HepG2 (cell line): ENCODE measurements around the gene LGALS4. TPM values are rescaled to one million over a fixed set of nuclear protein-coding genes. Genes with fewer than 3 reads are reported as not detected.

Experiments used
- HDAC1 ChIP-seq: sonication (generic); formaldehyde crosslinking; IDR thresholded peaks from 2 replicates; pipeline ENCODE4 v1.5.1; 2020; ENCODE audit warnings: mild to moderate bottlenecking, missing genetic modification reagents
- JUN ChIP-seq: sonication (generic); formaldehyde crosslinking; IDR thresholded peaks from 2 replicates; pipeline ENCODE4 v1.4.0; 2020; ENCODE audit warnings: mild to moderate bottlenecking, missing genetic modification reagents
- KLF15 ChIP-seq: sonication (generic); formaldehyde crosslinking; IDR thresholded peaks from 2 replicates; pipeline ENCODE4 v1.8.1; 2023; ENCODE audit warnings: borderline replicate concordance, mild to moderate bottlenecking, inconsistent platforms, missing genetic modification reagents, mixed read lengths
- KLF16 ChIP-seq, 2 experiments: sonication (generic) in 1 of 2; formaldehyde crosslinking in 1 of 2; IDR thresholded peaks; 2 replicates each; pipeline versions ENCODE4 v1.6.1 to v1.8.0; 2016 to 2023; ENCODE audit warnings: missing genetic modification reagents in 2 of 2, missing compliant biosample characterization in 1 of 2
- KMT2B ChIP-seq: IDR thresholded peaks from 2 replicates; pipeline ENCODE4 v1.6.1; 2016; ENCODE audit warnings: missing genetic modification reagents, missing compliant biosample characterization
- POLR2AphosphoS5 ChIP-seq: IDR thresholded peaks from 2 replicates; pipeline ENCODE4 v1.6.1; 2012; ENCODE audit warnings: low read depth, low read length
- PRPF4 ChIP-seq: fragments of 200-400 bp; formaldehyde crosslinking; IDR thresholded peaks from 2 replicates; pipeline ENCODE4 v1.6.1; 2016; ENCODE audit warnings: low read length, low read depth; ENCODE audit not compliant: poor library complexity, severe bottlenecking
- REPIN1 ChIP-seq: sonication (generic); formaldehyde crosslinking; IDR thresholded peaks from 2 replicates; pipeline ENCODE4 v1.8.0; 2022; ENCODE audit warnings: missing genetic modification reagents, low read depth, mild to moderate bottlenecking, borderline replicate concordance
- SRF ChIP-seq: IDR thresholded peaks from 2 replicates; pipeline ENCODE4 v1.6.1; 2011; ENCODE audit warnings: mild to moderate bottlenecking, low read depth, low read length, moderate library complexity
- SRSF1 ChIP-seq: fragments of 200-400 bp; formaldehyde crosslinking; optimal IDR thresholded peaks from 2 replicates; pipeline ENCODE3; 2017; ENCODE audit warnings: mild to moderate bottlenecking, low read depth, low read length, moderate library complexity
- SSRP1 ChIP-seq: IDR thresholded peaks from 2 replicates; pipeline ENCODE4 v1.6.1; 2016; ENCODE audit warnings: control low read depth
- ZC3H13 ChIP-seq: sonication (generic); formaldehyde crosslinking; IDR thresholded peaks from 2 replicates; pipeline ENCODE4 v1.8.1; 2023; ENCODE audit warnings: mild to moderate bottlenecking, missing genetic modification reagents, moderate library complexity
- ZFX ChIP-seq: sonication (generic); formaldehyde crosslinking; IDR thresholded peaks from 2 replicates; pipeline ENCODE4 v1.4.0; 2020; ENCODE audit warnings: mild to moderate bottlenecking, low read depth, missing genetic modification reagents, moderate library complexity
- ZNF274 ChIP-seq: sonication (generic); formaldehyde crosslinking; IDR thresholded peaks from 2 replicates; pipeline ENCODE4 v1.5.1; 2020; ENCODE audit warnings: mild to moderate bottlenecking, missing genetic modification reagents
- ZNF326 ChIP-seq: sonication (generic); formaldehyde crosslinking; IDR thresholded peaks from 2 replicates; pipeline ENCODE4 v1.4.0; 2020; ENCODE audit warnings: missing genetic modification reagents, borderline replicate concordance
- ZNF335 ChIP-seq: sonication (generic); formaldehyde crosslinking; IDR thresholded peaks from 2 replicates; pipeline ENCODE4 v1.4.0; 2020; ENCODE audit warnings: missing genetic modification reagents
- ZNF670 ChIP-seq: sonication (generic); formaldehyde crosslinking; IDR thresholded peaks from 2 replicates; pipeline ENCODE4 v1.8.0; 2022; ENCODE audit warnings: mild to moderate bottlenecking, missing genetic modification reagents, borderline replicate concordance
- polyA plus RNA-seq, 8 experiments: library from polyadenylated mRNA; depleted of rRNA in 3 of 8; stranded (reverse) in 7 of 8; unstranded in 1 of 8; fragments of >200 nt; fragmentation: Illumina TruSeq in 4 of 8; extraction: Trizol in 4 of 8; gene quantifications; 2 replicates each; pipeline versions ENCODE4 v1.2.1 to v1.2.3, GENCODE V29; 2011 to 2016; ENCODE audit warnings: low read depth in 4 of 8, missing spikeins in 1 of 8, mixed read lengths in 1 of 8; ENCODE audit not compliant: insufficient read depth in 1 of 8
- total RNA-seq, 5 experiments: library from RNA; depleted of rRNA; stranded (reverse); fragments of >200 nt; fragmentation: Illumina TruSeq; extraction: Trizol; gene quantifications; 2 replicates each; pipeline ENCODE4 v1.2.3, GENCODE V29; 2016; ENCODE audit warnings: low read depth in 1 of 5
- TF ChIP-seq, protein P1 (sequence below): sonication (generic); formaldehyde crosslinking; IDR thresholded peaks from 2 replicates; pipeline ENCODE4 v1.5.1; 2020; ENCODE audit warnings: mild to moderate bottlenecking, missing genetic modification reagents
- TF ChIP-seq, protein P2 (sequence below): sonication (generic); formaldehyde crosslinking; IDR thresholded peaks from 2 replicates; pipeline ENCODE4 v1.8.0; 2022; ENCODE audit warnings: mild to moderate bottlenecking, missing genetic modification reagents, moderate library complexity
- TF ChIP-seq, protein P3 (sequence below): sonication (generic); formaldehyde crosslinking; IDR thresholded peaks from 2 replicates; pipeline ENCODE4 v1.5.0; 2020; ENCODE audit warnings: mild to moderate bottlenecking, missing genetic modification reagents
- TF ChIP-seq, protein P4 (sequence below): sonication (generic); formaldehyde crosslinking; IDR thresholded peaks from 2 replicates; pipeline ENCODE4 v1.4.0; 2020; ENCODE audit warnings: mild to moderate bottlenecking, missing genetic modification reagents

LGALS4 gene
- total and polyA plus RNA-seq, 2 of the 13 experiments (the other 11 are each of a cell fraction or from before 2014, with no cell fraction given): 0.24 to 0.71 TPM

DNA sequence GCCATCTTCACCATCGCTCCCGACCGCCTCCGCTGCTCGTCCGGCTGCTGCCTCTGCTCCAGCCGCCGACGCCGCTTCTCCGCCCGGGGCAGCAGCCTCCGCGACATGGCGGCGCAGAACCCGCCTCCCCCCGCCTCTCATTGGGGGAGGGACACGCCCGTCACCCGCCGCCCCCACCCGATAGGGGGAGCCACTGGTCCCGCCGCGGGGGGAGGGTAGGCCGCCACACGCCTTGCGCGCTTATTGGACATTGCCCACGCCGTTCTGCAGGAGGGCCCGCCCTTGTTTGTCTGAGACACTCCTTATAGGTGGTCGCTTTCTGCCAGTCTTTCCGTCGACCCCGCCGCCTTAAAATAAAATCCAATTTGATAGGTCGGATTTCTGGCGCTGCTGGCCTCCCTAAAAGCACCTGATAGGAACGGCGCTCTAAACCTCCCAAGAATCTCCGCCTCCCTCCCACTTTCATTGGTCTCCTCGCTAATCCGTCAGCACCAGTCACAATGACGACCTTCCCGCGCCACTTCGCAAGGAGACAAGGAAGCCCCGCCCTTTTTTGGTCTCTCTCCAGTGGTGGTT lies 37.2 kb upstream of the LGALS4 start, which contains the start of gene HNRNPL (continued):
- TF ChIP-seq ZC3H13 (CRISPR knock-in tag): peak; percentile 11; the same call in 1 of the 2 replicates
- 0 out of 2 replicates have a peak, but pooled peaks have one; percentile 49 for TF ChIP-seq ZNF670 (CRISPR knock-in tag)
- TF ChIP-seq, protein P1, sequence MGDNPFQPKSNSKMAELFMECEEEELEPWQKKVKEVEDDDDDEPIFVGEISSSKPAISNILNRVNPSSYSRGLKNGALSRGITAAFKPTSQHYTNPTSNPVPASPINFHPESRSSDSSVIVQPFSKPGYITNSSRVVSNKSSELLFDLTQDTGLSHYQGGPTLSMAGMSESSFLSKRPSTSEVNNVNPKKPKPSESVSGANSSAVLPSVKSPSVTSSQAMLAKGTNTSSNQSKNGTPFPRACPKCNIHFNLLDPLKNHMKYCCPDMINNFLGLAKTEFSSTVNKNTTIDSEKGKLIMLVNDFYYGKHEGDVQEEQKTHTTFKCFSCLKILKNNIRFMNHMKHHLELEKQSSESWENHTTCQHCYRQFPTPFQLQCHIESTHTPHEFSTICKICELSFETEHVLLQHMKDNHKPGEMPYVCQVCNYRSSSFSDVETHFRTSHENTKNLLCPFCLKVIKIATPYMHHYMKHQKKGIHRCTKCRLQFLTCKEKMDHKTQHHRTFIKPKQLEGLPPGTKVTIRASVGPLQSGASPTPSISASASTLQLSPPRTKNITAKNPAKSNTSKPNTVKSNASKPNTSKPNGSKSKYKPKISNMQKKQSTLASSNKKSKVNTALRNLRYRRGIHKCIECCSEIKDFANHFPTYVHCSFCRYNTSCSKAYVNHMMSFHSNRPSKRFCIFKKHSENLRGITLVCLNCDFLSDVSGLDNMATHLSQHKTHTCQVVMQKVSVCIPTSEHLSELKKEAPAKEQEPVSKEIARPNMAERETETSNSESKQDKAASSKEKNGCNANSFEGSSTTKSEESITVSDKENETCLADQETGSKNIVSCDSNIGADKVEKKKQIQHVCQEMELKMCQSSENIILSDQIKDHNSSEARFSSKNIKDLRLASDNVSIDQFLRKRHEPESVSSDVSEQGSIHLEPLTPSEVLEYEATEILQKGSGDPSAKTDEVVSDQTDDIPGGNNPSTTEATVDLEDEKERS (CRISPR knock-in tag): no peak
- TF ChIP-seq REPIN1 (CRISPR knock-in tag): no peak
- TF ChIP-seq KMT2B (CRISPR knock-in tag): no peak
- TF ChIP-seq ZFX (CRISPR knock-in tag): 0 out of 2 replicates have a peak, but pooled peaks have one; percentile 32
- peak; percentile 59 for TF ChIP-seq SRSF1
- peak; percentile 78 for TF ChIP-seq POLR2AphosphoS5
- peak; percentile 44; the same call in 1 of the 2 replicates for TF ChIP-seq HDAC1 (CRISPR knock-in tag)
- TF ChIP-seq, protein P2, sequence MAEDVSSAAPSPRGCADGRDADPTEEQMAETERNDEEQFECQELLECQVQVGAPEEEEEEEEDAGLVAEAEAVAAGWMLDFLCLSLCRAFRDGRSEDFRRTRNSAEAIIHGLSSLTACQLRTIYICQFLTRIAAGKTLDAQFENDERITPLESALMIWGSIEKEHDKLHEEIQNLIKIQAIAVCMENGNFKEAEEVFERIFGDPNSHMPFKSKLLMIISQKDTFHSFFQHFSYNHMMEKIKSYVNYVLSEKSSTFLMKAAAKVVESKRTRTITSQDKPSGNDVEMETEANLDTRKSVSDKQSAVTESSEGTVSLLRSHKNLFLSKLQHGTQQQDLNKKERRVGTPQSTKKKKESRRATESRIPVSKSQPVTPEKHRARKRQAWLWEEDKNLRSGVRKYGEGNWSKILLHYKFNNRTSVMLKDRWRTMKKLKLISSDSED (CRISPR knock-in tag): no peak
- TF ChIP-seq KLF15 (CRISPR knock-in tag): no peak
- no peak for TF ChIP-seq ZNF335 (CRISPR knock-in tag)
- TF ChIP-seq ZNF274 (CRISPR knock-in tag): no peak
- TF ChIP-seq KLF16 (CRISPR knock-in tag; IDR thresholded peaks at IDR 0.05): 0 out of 4 replicates have a peak, but pooled peaks of 1 of the 2 experiments have one; percentile 20
- TF ChIP-seq PRPF4: no peak
- TF ChIP-seq SRF: peak; percentile 67; the same call in 1 of the 2 replicates
- no peak for TF ChIP-seq JUN (CRISPR knock-in tag)
- TF ChIP-seq, protein P3, sequence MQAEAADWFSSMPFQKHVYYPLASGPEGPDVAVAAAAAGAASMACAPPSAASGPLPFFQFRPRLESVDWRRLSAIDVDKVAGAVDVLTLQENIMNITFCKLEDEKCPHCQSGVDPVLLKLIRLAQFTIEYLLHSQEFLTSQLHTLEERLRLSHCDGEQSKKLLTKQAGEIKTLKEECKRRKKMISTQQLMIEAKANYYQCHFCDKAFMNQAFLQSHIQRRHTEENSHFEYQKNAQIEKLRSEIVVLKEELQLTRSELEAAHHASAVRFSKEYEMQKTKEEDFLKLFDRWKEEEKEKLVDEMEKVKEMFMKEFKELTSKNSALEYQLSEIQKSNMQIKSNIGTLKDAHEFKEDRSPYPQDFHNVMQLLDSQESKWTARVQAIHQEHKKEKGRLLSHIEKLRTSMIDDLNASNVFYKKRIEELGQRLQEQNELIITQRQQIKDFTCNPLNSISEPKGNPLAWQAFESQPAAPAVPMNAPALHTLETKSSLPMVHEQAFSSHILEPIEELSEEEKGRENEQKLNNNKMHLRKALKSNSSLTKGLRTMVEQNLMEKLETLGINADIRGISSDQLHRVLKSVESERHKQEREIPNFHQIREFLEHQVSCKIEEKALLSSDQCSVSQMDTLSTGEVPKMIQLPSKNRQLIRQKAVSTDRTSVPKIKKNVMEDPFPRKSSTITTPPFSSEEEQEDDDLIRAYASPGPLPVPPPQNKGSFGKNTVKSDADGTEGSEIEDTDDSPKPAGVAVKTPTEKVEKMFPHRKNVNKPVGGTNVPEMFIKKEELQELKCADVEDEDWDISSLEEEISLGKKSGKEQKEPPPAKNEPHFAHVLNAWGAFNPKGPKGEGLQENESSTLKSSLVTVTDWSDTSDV (CRISPR knock-in tag): no peak
- TF ChIP-seq ZNF326 (CRISPR knock-in tag): no peak
- no peak for TF ChIP-seq SSRP1 (CRISPR knock-in tag)
- TF ChIP-seq, protein P4, sequence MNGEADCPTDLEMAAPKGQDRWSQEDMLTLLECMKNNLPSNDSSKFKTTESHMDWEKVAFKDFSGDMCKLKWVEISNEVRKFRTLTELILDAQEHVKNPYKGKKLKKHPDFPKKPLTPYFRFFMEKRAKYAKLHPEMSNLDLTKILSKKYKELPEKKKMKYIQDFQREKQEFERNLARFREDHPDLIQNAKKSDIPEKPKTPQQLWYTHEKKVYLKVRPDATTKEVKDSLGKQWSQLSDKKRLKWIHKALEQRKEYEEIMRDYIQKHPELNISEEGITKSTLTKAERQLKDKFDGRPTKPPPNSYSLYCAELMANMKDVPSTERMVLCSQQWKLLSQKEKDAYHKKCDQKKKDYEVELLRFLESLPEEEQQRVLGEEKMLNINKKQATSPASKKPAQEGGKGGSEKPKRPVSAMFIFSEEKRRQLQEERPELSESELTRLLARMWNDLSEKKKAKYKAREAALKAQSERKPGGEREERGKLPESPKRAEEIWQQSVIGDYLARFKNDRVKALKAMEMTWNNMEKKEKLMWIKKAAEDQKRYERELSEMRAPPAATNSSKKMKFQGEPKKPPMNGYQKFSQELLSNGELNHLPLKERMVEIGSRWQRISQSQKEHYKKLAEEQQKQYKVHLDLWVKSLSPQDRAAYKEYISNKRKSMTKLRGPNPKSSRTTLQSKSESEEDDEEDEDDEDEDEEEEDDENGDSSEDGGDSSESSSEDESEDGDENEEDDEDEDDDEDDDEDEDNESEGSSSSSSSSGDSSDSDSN (CRISPR knock-in tag): no peak
